HepG2 (cell line): Measurements from ENCODE around the gene GALNT5. TPM values are rescaled to one million over a fixed set of nuclear protein-coding genes. Genes with fewer than 3 reads are reported as not detected.

ENCODE experiments used
- ATAC-seq: fragments of 200-7000 bp; cut with Tn5 transposase; 3 replicates; pipeline ENCODE4 v1.9.1; 2020; ENCODE audit warnings: mild to moderate bottlenecking, moderate library complexity
- BruUV-seq: library from RNA; stranded (reverse); fragments of 400-500 nt; replicated peaks from 2 replicates; lab custom pipeline; 2021; lab: Mats Ljungman, UMichigan
- CTCF ChIA-PET: fragments of 300-600 bp; formaldehyde crosslinking; extraction: SDS; loops from one replicate; lab custom pipeline; 2021; ENCODE audit warnings: low total read pairs, inconsistent platforms, low intra/inter-chr PET ratio; lab: Yijun Ruan, JAX
- POLR2A ChIA-PET: fragments of 350-600 bp; sonication (Branson Sonifier 250); formaldehyde crosslinking; loops from one replicate; lab custom pipeline; 2020; ENCODE audit warnings: antibody characterized with exemption, inconsistent platforms; lab: Yijun Ruan, JAX
- DNase-seq: peaks from one replicate; pipeline ENCODE4 v3.0.0-alpha.2; 2015; ENCODE audit warnings: low spot score
- FAIRE-seq: peaks from 3 replicates; lab custom pipeline; 2011; peaks lifted over from hg19 to GRCh38; lab: Jason Lieb, UNC
- H2AFZ ChIP-seq: one replicate; pipeline ENCODE4 v1.6.1; 2011; ENCODE audit warnings: low read length, inconsistent platforms
- H3K27ac ChIP-seq: fragments of 300-600 bp; 3 replicates; pipeline ENCODE4 v1.8.0; 2011; ENCODE audit warnings: mixed run types, mild to moderate bottlenecking, mixed read lengths, low read length, inconsistent platforms; ENCODE audit not compliant: insufficient read depth; ENCODE audit errors: extremely low read length
- H3K27me3 ChIP-seq, 2 experiments: fragments of 200-600 bp in 1 of 2; 2 replicates in 1 of 2; 3 replicates in 1 of 2; pipeline versions ENCODE4 v1.6.0 to v1.8.0; 2011; ENCODE audit warnings: low read length in 2 of 2, mild to moderate bottlenecking in 2 of 2, moderate library complexity in 2 of 2, inconsistent platforms in 1 of 2; ENCODE audit not compliant: insufficient read depth in 2 of 2, control insufficient read depth in 1 of 2
- H3K36me3 ChIP-seq, 2 experiments: fragments of 200-600 bp in 1 of 2; replicated peaks in 1 of 2; 2 replicates in 1 of 2; 3 replicates in 1 of 2; pipeline versions ENCODE4 v1.5.1 to v1.8.0; 2011; ENCODE audit warnings: low read length in 2 of 2, inconsistent platforms in 1 of 2; ENCODE audit not compliant: insufficient read depth in 2 of 2, control insufficient read depth in 1 of 2
- H3K4me1 ChIP-seq: 2 replicates; pipeline ENCODE4 v1.5.1; 2012; ENCODE audit warnings: low read length, inconsistent platforms; ENCODE audit not compliant: insufficient read depth
- H3K4me2 ChIP-seq: 2 replicates; pipeline ENCODE4 v1.6.0; 2011; ENCODE audit warnings: low read depth, low read length, inconsistent platforms
- H3K4me3 ChIP-seq, 3 experiments: fragments of 200-600 bp in 1 of 3; sonication (generic), shearing (Covaris generic) in 1 of 3; replicated peaks in 1 of 3; 2 replicates each; pipeline ENCODE4 v1.5.1; 2011 to 2016; ENCODE audit warnings: low read length in 3 of 3, inconsistent platforms in 2 of 3, low read depth in 2 of 3, mild to moderate bottlenecking in 2 of 3, control low read depth in 1 of 3, mixed read lengths in 1 of 3; ENCODE audit not compliant: insufficient read depth in 1 of 3
- H3K79me2 ChIP-seq: one replicate; pipeline ENCODE4 v1.6.1; 2011; ENCODE audit warnings: low read length, inconsistent platforms; ENCODE audit not compliant: insufficient read depth
- H3K9ac ChIP-seq: 2 replicates; pipeline ENCODE4 v1.6.0; 2011; ENCODE audit warnings: mild to moderate bottlenecking, low read depth, low read length, inconsistent platforms; ENCODE audit not compliant: insufficient read depth
- H3K9me3 ChIP-seq: 2 replicates; pipeline ENCODE4 v1.5.1; 2012; ENCODE audit warnings: mild to moderate bottlenecking, low read length
- H4K20me1 ChIP-seq: 2 replicates; pipeline ENCODE4 v1.6.0; 2011; ENCODE audit warnings: inconsistent platforms, mild to moderate bottlenecking, low read length, moderate library complexity; ENCODE audit not compliant: insufficient read depth
- FOXM1 ChIP-seq: sonication (generic); formaldehyde crosslinking; IDR thresholded peaks from 2 replicates; pipeline ENCODE4 v1.5.0; 2020; ENCODE audit warnings: missing genetic modification reagents
- RORA ChIP-seq: sonication (generic); formaldehyde crosslinking; IDR thresholded peaks from 2 replicates; pipeline ENCODE4 v1.5.0; 2020; ENCODE audit warnings: mild to moderate bottlenecking, missing genetic modification reagents, moderate library complexity
- TIGD3 ChIP-seq: sonication (generic); formaldehyde crosslinking; IDR thresholded peaks from 2 replicates; pipeline ENCODE4 v1.5.1; 2020; ENCODE audit warnings: mild to moderate bottlenecking, missing genetic modification reagents, borderline replicate concordance
- ZNF770 ChIP-seq: sonication (generic); formaldehyde crosslinking; IDR thresholded peaks from 2 replicates; pipeline ENCODE4 v1.5.0; 2020; ENCODE audit warnings: mild to moderate bottlenecking, missing genetic modification reagents
- WGBS: methylation state at CpG from one replicate; pipeline ENCODE4 v1.1.6; 2017; ENCODE audit warnings: low lambda C conversion rate; 5-methylcytosine and 5-hydroxymethylcytosine counted together
- in situ Hi-C: cut with HindIII; loops from 2 replicates; pipeline ENCODE4 v1.10.0; 2017; ENCODE audit warnings: low pct_unique_long_range_greater_than_20kb; ENCODE audit not compliant: extremely low pct_ligation_motif_present
- intact Hi-C: fragments of 100-400 bp; cut with micrococcal nuclease; formaldehyde crosslinking; loops from one replicate; pipeline ENCODE4 v1.10.0; 2022; ENCODE audit not compliant: unreplicated experiment
- polyA plus RNA-seq, 8 experiments: library from polyadenylated mRNA; depleted of rRNA in 3 of 8; stranded (reverse) in 7 of 8; unstranded in 1 of 8; fragments of >200 nt; fragmentation: Illumina TruSeq in 4 of 8; extraction: Trizol in 4 of 8; gene quantifications; 2 replicates each; pipeline versions ENCODE4 v1.2.1 to v1.2.3, GENCODE V29; 2011 to 2016; ENCODE audit warnings: low read depth in 4 of 8, missing spikeins in 1 of 8, mixed read lengths in 1 of 8; ENCODE audit not compliant: insufficient read depth in 1 of 8
- total RNA-seq, 5 experiments: library from RNA; depleted of rRNA; stranded (reverse); fragments of >200 nt; fragmentation: Illumina TruSeq; extraction: Trizol; gene quantifications; 2 replicates each; pipeline ENCODE4 v1.2.3, GENCODE V29; 2016; ENCODE audit warnings: low read depth in 1 of 5

Gene GALNT5
- total and polyA plus RNA-seq, 2 of the 13 experiments (the other 11 are each of a cell fraction or from before 2014, with no cell fraction given), result not detected

- no peak for TF ChIP-seq RORA (CRISPR knock-in tag)
Measured at GRCh38 chr2:157296958-157297357, 39.5 kb downstream of the GALNT5 start (continued).

GRCh38 chr2:157301307-157301706 lies 43.8 kb downstream of the GALNT5 start:
- Histone ChIP-seq H4K20me1 (no peaks in the 10 kb centered on the region), H3K27ac (no peak overlapping the region), H3K36me3 (no peaks in the 10 kb centered on the region), H3K4me3 (no peak overlapping the region)
- no peak for DNase-seq
- intact Hi-C loops, result no loop called here
- TF ChIP-seq TIGD3 (CRISPR knock-in tag) (no peak), FOXM1 (CRISPR knock-in tag) (no peak), ZNF770 (no peak)
- TF ChIP-seq, all 625 proteins: peak for 0
- ChIA-PET CTCF (interaction anchor here (2.5 kb wide), 1 partner anchor 35 kb away, joined by 11 read pairs; no protein-coding TSS in a partner anchor), POLR2A (no interaction called here)
- no peaks in the 10 kb centered on the region for H3K79me2 ChIP-seq
- no peaks in the 10 kb centered on the region for H3K4me1 ChIP-seq
- ATAC-seq (no peak), FAIRE-seq (no peak)
- BruUV-seq, result no TSS peak
- H3K9me3 ChIP-seq, result no peaks in the 10 kb centered on the region
- in situ Hi-C loops, result no loop called here
- no peak overlapping the region for H3K4me2 ChIP-seq
- no peak overlapping the region for H2AFZ ChIP-seq
- peaks cover 0 to 16% of the 10 kb centered on the region in 2 experiments; a peak in 2 of 5 replicates for H3K27me3 ChIP-seq
- no peak overlapping the region for H3K9ac ChIP-seq
- 3% methylated on average over 2 of the region's 2 CpGs for WGBS
